Activated naive CD8-positive, alpha-beta T cell treated with anti-CD3 and anti-CD28 coated beads, Interleukin-2, amount 10 ng/mL, durations not matched to agents 7 days and 5 days (primary cell): ENCODE data around the gene IPO11. TPM values are rescaled to one million over a fixed set of nuclear protein-coding genes. Genes with fewer than 3 reads are reported as not detected.
"Not testable (repeated sequence)": the region's sequence is repeated elsewhere in the genome, so short reads cannot be mapped to it uniquely, and the experiment has no call there.

Source experiments
- ATAC-seq: fragments of 150-1000 bp; cut with Tn5 transposase; one replicate; pipeline ENCODE4 v1.10.0; 2021; ENCODE audit warnings: low read depth, moderate library complexity
- POLR2A ChIA-PET: fragments of 350-600 bp; sonication (Branson Sonifier 250); formaldehyde crosslinking; loops from one replicate; lab custom pipeline; 2021; ENCODE audit warnings: antibody characterized with exemption; lab: Charles Lee
- DNase-seq: peaks from one replicate; pipeline ENCODE4 v3.0.0; 2021
- H3K27ac Mint-ChIP-seq: one replicate; pipeline ENCODE4 v1.8.0; 2022; ENCODE audit warnings: mild to moderate bottlenecking, mixed read lengths
- H3K27me3 Mint-ChIP-seq: one replicate; pipeline ENCODE4 v1.8.0; 2022; ENCODE audit warnings: mild to moderate bottlenecking, moderate library complexity, mixed read lengths
- H3K36me3 Mint-ChIP-seq: one replicate; pipeline ENCODE4 v1.8.0; 2021; ENCODE audit warnings: mild to moderate bottlenecking, mixed read lengths
- H3K4me1 Mint-ChIP-seq: one replicate; pipeline ENCODE4 v1.8.0; 2021; ENCODE audit warnings: mixed read lengths
- H3K4me3 Mint-ChIP-seq: one replicate; pipeline ENCODE4 v1.8.0; 2022; ENCODE audit warnings: mild to moderate bottlenecking, moderate library complexity, mixed read lengths
- H3K9me3 Mint-ChIP-seq: one replicate; pipeline ENCODE4 v1.8.0; 2021; ENCODE audit warnings: mixed read lengths
- total RNA-seq, 2 experiments: library from RNA; stranded (reverse); gene quantifications; one replicate each; pipeline ENCODE4 v1.2.3, GENCODE V29; 2021

IPO11 gene
- total RNA-seq, 2 experiments from 2014 or later: 26.5 to 26.6 TPM

- POLR2A ChIA-PET: no interaction called here
- DNase-seq (no peak), ATAC-seq (no peak)
- H3K36me3 Mint-ChIP-seq: peaks cover 16% of the 10 kb centered on the region
- peaks cover 2% of the 10 kb centered on the region for H3K4me1 Mint-ChIP-seq
- H3K27me3 Mint-ChIP-seq: no peaks in the 10 kb centered on the region
- peaks cover 3% of the 10 kb centered on the region for H3K9me3 Mint-ChIP-seq
- no peak overlapping the region for H3K4me3 Mint-ChIP-seq
- no peak overlapping the region for H3K27ac Mint-ChIP-seq
Measured at GRCh38 chr5:62506659-62507460, 94.3 kb downstream of the IPO11 start.

- POLR2A ChIA-PET, H3K27me3 Mint-ChIP-seq, H3K27ac Mint-ChIP-seq, ATAC-seq, H3K9me3 Mint-ChIP-seq, H3K4me1 Mint-ChIP-seq, H3K4me3 Mint-ChIP-seq, DNase-seq: not testable (repeated sequence)
- H3K36me3 Mint-ChIP-seq: peaks cover 14% of the 10 kb centered on the region
Measured at GRCh38 chr5:62508760-62509159, 96.2 kb downstream of the IPO11 start.

GRCh38 chr5:62509806-62510205, 97.2 kb downstream of the IPO11 start:
- Mint-ChIP-seq H3K4me3 (no peak overlapping the region), H3K36me3 (peaks cover 14% of the 10 kb centered on the region), H3K27me3 (no peaks in the 10 kb centered on the region), H3K9me3 (peaks cover 3% of the 10 kb centered on the region), H3K27ac (no peak overlapping the region), H3K4me1 (no peaks in the 10 kb centered on the region)
- DNase-seq (no peak), ATAC-seq (no peak)
- POLR2A ChIA-PET: no interaction called here

GRCh38 chr5:62513085-62513484, 100.5 kb downstream of the IPO11 start:
- DNase-seq, POLR2A ChIA-PET, ATAC-seq: not testable (repeated sequence)

GRCh38 chr5:62514510-62515119, 102.1 kb downstream of the IPO11 start:
- peaks cover 17% of the 10 kb centered on the region for H3K36me3 Mint-ChIP-seq
- H3K4me3 Mint-ChIP-seq: no peak overlapping the region
- no peak for ATAC-seq
- DNase-seq: no peak
- no peaks in the 10 kb centered on the region for H3K27me3 Mint-ChIP-seq
- no peaks in the 10 kb centered on the region for H3K9me3 Mint-ChIP-seq
- POLR2A ChIA-PET: interaction anchor here (0.6 kb wide), 1 partner anchor 54 kb away, joined by 6 read pairs; no protein-coding TSS in a partner anchor
- no peak overlapping the region for H3K27ac Mint-ChIP-seq
- H3K4me1 Mint-ChIP-seq: no peaks in the 10 kb centered on the region

More at GRCh38 chr5:62513085-62513484, 100.5 kb downstream of the IPO11 start:
- H3K4me3 Mint-ChIP-seq, H3K27me3 Mint-ChIP-seq, H3K9me3 Mint-ChIP-seq, H3K27ac Mint-ChIP-seq, H3K4me1 Mint-ChIP-seq: not testable (repeated sequence)
- H3K36me3 Mint-ChIP-seq: peaks cover 19% of the 10 kb centered on the region

- ATAC-seq, DNase-seq, H3K9me3 Mint-ChIP-seq, POLR2A ChIA-PET, H3K27me3 Mint-ChIP-seq, H3K27ac Mint-ChIP-seq, H3K4me1 Mint-ChIP-seq, H3K4me3 Mint-ChIP-seq: not testable (repeated sequence)
- H3K36me3 Mint-ChIP-seq: peaks cover 31% of the 10 kb centered on the region
Measured at GRCh38 chr5:62520812-62521211, 108.2 kb downstream of the IPO11 start.

GRCh38 chr5:62521319-62521718, 108.8 kb downstream of the IPO11 start:
- H3K27me3 Mint-ChIP-seq: no peaks in the 10 kb centered on the region
- peaks cover 30% of the 10 kb centered on the region for H3K36me3 Mint-ChIP-seq
- DNase-seq: no peak
- H3K9me3 Mint-ChIP-seq: no peaks in the 10 kb centered on the region
- no peak overlapping the region for H3K4me3 Mint-ChIP-seq
- H3K27ac Mint-ChIP-seq: no peak overlapping the region
- peaks cover 6% of the 10 kb centered on the region for H3K4me1 Mint-ChIP-seq
- no peak for ATAC-seq
- POLR2A ChIA-PET: no interaction called here

GRCh38 chr5:62522811-62523210, 110.2 kb downstream of the IPO11 start:
- peak overlapping the region; percentile 22 for H3K27ac Mint-ChIP-seq
- H3K4me3 Mint-ChIP-seq: no peak overlapping the region
- DNase-seq (no peak), ATAC-seq (no peak)
- H3K36me3 Mint-ChIP-seq: peaks cover 24% of the 10 kb centered on the region
- H3K9me3 Mint-ChIP-seq: no peaks in the 10 kb centered on the region
- peaks cover 6% of the 10 kb centered on the region for H3K4me1 Mint-ChIP-seq
- POLR2A ChIA-PET: no interaction called here
- H3K27me3 Mint-ChIP-seq: no peaks in the 10 kb centered on the region

GRCh38 chr5:62533597-62533996, 121.0 kb downstream of the IPO11 start:
- POLR2A ChIA-PET: no interaction called here
- Mint-ChIP-seq H3K4me1 (no peaks in the 10 kb centered on the region), H3K4me3 (no peak overlapping the region), H3K9me3 (no peaks in the 10 kb centered on the region), H3K36me3 (peaks cover 16% of the 10 kb centered on the region), H3K27me3 (no peaks in the 10 kb centered on the region), H3K27ac (no peak overlapping the region)
- no peak for ATAC-seq
- no peak for DNase-seq

GRCh38 chr5:62534461-62535236, 122.1 kb downstream of the IPO11 start:
- Mint-ChIP-seq H3K9me3 (no peaks in the 10 kb centered on the region), H3K27me3 (no peaks in the 10 kb centered on the region), H3K36me3 (peaks cover 22% of the 10 kb centered on the region), H3K27ac (no peak overlapping the region), H3K4me3 (no peak overlapping the region), H3K4me1 (no peaks in the 10 kb centered on the region)
- no peak for DNase-seq
- POLR2A ChIA-PET: no interaction called here
- ATAC-seq: no peak

GRCh38 chr5:62536232-62536631, 123.7 kb downstream of the IPO11 start:
- no peaks in the 10 kb centered on the region for H3K9me3 Mint-ChIP-seq
- DNase-seq (no peak), ATAC-seq (no peak)
- no peak overlapping the region for H3K27ac Mint-ChIP-seq
- POLR2A ChIA-PET: no interaction called here
- H3K27me3 Mint-ChIP-seq: no peaks in the 10 kb centered on the region
- no peaks in the 10 kb centered on the region for H3K4me1 Mint-ChIP-seq
- no peak overlapping the region for H3K4me3 Mint-ChIP-seq
- H3K36me3 Mint-ChIP-seq: peaks cover 24% of the 10 kb centered on the region

GRCh38 chr5:62536783-62537182, 124.2 kb downstream of the IPO11 start:
- Mint-ChIP-seq H3K9me3 (no peaks in the 10 kb centered on the region), H3K27ac (no peak overlapping the region), H3K4me1 (no peaks in the 10 kb centered on the region), H3K4me3 (no peak overlapping the region), H3K27me3 (no peaks in the 10 kb centered on the region), H3K36me3 (peaks cover 18% of the 10 kb centered on the region)
- POLR2A ChIA-PET: no interaction called here
- DNase-seq (no peak), ATAC-seq (no peak)

- POLR2A ChIA-PET: no interaction called here
- Mint-ChIP-seq H3K4me3 (no peak overlapping the region), H3K9me3 (no peaks in the 10 kb centered on the region), H3K27ac (peak overlapping the region; percentile 10), H3K36me3 (peaks cover 20% of the 10 kb centered on the region), H3K27me3 (no peaks in the 10 kb centered on the region), H3K4me1 (no peaks in the 10 kb centered on the region)
- DNase-seq (no peak), ATAC-seq (no peak)
Measured at GRCh38 chr5:62538017-62538942, 125.7 kb downstream of the IPO11 start.
